MM.1S (cell line): ENCODE measurements around the gene SLC39A8.
"Not testable (repeated sequence)": the region's sequence is repeated elsewhere in the genome, so short reads cannot be mapped to it uniquely, and the experiment has no call there.

ENCODE experiments used
- DNase-seq: peaks from one replicate; pipeline ENCODE4 v3.0.0-alpha.2; 2015
- H2AFZ ChIP-seq: fragments of 300-600 bp; sonication (generic); 2 replicates; pipeline ENCODE4 v1.6.0; 2016; ENCODE audit warnings: antibody characterized with exemption, low read length
- H3F3A ChIP-seq: fragments of 300-600 bp; sonication (generic); 2 replicates; pipeline ENCODE4 v1.6.1; 2016; ENCODE audit warnings: mild to moderate bottlenecking, antibody characterized with exemption, low read length, moderate library complexity, mixed read lengths; ENCODE audit not compliant: insufficient read depth
- H3K27ac ChIP-seq: fragments of 300-600 bp; sonication (generic); 2 replicates; pipeline ENCODE4 v1.5.1; 2016; ENCODE audit warnings: mild to moderate bottlenecking, low read length
- H3K27me3 ChIP-seq: fragments of 300-600 bp; sonication (generic); replicated peaks from 2 replicates; pipeline ENCODE4 v1.6.0; 2016; ENCODE audit warnings: low read length; ENCODE audit not compliant: insufficient read depth
- H3K36me3 ChIP-seq: fragments of 300-600 bp; sonication (generic); replicated peaks from 2 replicates; pipeline ENCODE4 v1.6.1; 2016; ENCODE audit warnings: mild to moderate bottlenecking, low read length, mixed read lengths; ENCODE audit not compliant: insufficient read depth
- H3K4me1 ChIP-seq: fragments of 300-600 bp; sonication (generic); 2 replicates; pipeline ENCODE4 v1.6.1; 2016; ENCODE audit warnings: low read length, mixed read lengths
- H3K4me2 ChIP-seq: fragments of 300-600 bp; sonication (generic); 2 replicates; pipeline ENCODE4 v1.6.0; 2016; ENCODE audit warnings: low read depth, low read length
- H3K4me3 ChIP-seq: fragments of 300-600 bp; sonication (generic); 2 replicates; pipeline ENCODE4 v1.5.1; 2016; ENCODE audit warnings: low read length, mixed read lengths
- H3K79me2 ChIP-seq: fragments of 300-600 bp; sonication (generic); 2 replicates; pipeline ENCODE4 v1.6.1; 2016; ENCODE audit warnings: mixed run types, low read length, mixed read lengths
- H3K9ac ChIP-seq: fragments of 300-600 bp; sonication (generic); 2 replicates; pipeline ENCODE4 v1.6.1; 2016; ENCODE audit warnings: low read length, mixed read lengths
- H3K9me2 ChIP-seq: fragments of 300-600 bp; sonication (generic); replicated peaks from 2 replicates; pipeline ENCODE4 v1.6.1; 2016; ENCODE audit warnings: mild to moderate bottlenecking, low read length, mixed read lengths; ENCODE audit not compliant: insufficient read depth
- H3K9me3 ChIP-seq: fragments of 300-600 bp; sonication (generic); replicated peaks from 2 replicates; pipeline ENCODE4 v1.6.1; 2016; ENCODE audit warnings: mild to moderate bottlenecking, low read length, mixed read lengths; ENCODE audit not compliant: insufficient read depth
- H4K20me1 ChIP-seq: fragments of 300-600 bp; sonication (generic); 2 replicates; pipeline ENCODE4 v1.6.1; 2016; ENCODE audit warnings: mild to moderate bottlenecking, low read length, moderate library complexity, mixed read lengths; ENCODE audit not compliant: insufficient read depth
- CTCF ChIP-seq: fragments of 300-600 bp; sonication (generic); IDR thresholded peaks from 2 replicates; pipeline ENCODE4 v1.5.1; 2016; ENCODE audit warnings: antibody characterized with exemption, low read length, mixed read lengths
- EZH2 ChIP-seq: fragments of 300-600 bp; sonication (generic); optimal IDR thresholded peaks from 2 replicates; pipeline ENCODE3; 2017; ENCODE audit warnings: low read depth, mild to moderate bottlenecking, antibody characterized with exemption, low read length, mixed read lengths
- EZH2phosphoT487 ChIP-seq: fragments of 300-600 bp; sonication (generic); IDR thresholded peaks from 2 replicates; pipeline ENCODE4 v1.6.1; 2018; ENCODE audit warnings: antibody characterized with exemption, low read length

Gene SLC39A8

GRCh38 chr4:102388611-102389010 lies 43.3 kb upstream of the SLC39A8 start:
- no peak overlapping the region for H3K9ac ChIP-seq
- no peak overlapping the region for H2AFZ ChIP-seq
- no peaks in the 10 kb centered on the region for H3K4me1 ChIP-seq
- H3K27ac ChIP-seq: no peak overlapping the region
- H3K4me2 ChIP-seq: no peak overlapping the region
- H3K27me3 ChIP-seq: no peaks in the 10 kb centered on the region
- TF ChIP-seq EZH2 (no peak), CTCF (no peak), EZH2phosphoT487 (no peak)
- no peaks in the 10 kb centered on the region for H3F3A ChIP-seq
- H3K9me2 ChIP-seq: no peaks in the 10 kb centered on the region
- no peaks in the 10 kb centered on the region for H3K36me3 ChIP-seq
- DNase-seq: no peak
- no peak overlapping the region for H3K4me3 ChIP-seq
- H4K20me1 ChIP-seq: no peaks in the 10 kb centered on the region
- no peaks in the 10 kb centered on the region for H3K79me2 ChIP-seq
- H3K9me3 ChIP-seq: no peaks in the 10 kb centered on the region

DNA sequence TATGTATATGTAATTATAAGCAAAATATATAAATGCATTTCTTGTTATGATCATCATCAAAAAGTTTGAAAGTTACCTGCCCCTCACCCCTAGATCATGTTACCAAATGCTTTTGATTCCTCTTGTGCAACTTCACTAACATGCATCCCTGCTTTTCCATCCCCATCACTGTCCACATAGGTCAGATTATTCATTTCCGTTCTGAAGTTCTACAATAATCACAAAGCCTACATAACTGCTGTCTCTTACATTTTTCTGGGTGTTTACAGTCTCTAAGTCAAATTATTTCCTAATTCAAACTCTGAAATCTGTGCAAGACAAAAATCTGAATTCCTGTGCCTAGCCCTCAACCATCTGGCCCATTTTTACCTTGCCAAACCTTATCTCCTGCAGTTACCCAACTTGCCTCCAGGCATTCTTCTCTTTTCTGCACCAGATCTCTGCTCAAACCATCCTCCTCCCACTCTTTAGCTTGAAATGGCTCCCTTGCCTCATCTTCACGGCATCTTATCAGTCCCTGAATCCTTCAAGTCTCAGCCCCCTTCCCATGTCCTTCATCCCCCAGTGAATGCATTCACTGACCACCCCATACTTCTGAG lies 42.4 kb upstream of the SLC39A8 start:
- H3K36me3 ChIP-seq: no peaks in the 10 kb centered on the region
- no peaks in the 10 kb centered on the region for H3F3A ChIP-seq
- no peak overlapping the region for H3K4me2 ChIP-seq
- TF ChIP-seq EZH2: no peak
- TF ChIP-seq CTCF: no peak
- no peak for TF ChIP-seq EZH2phosphoT487
- H3K27me3 ChIP-seq: no peaks in the 10 kb centered on the region
- H3K9me2 ChIP-seq: no peaks in the 10 kb centered on the region
- H3K27ac ChIP-seq: no peak overlapping the region
- H2AFZ ChIP-seq: no peak overlapping the region
- no peak for DNase-seq
- H3K4me3 ChIP-seq: no peak overlapping the region
- no peaks in the 10 kb centered on the region for H3K4me1 ChIP-seq
- H3K9ac ChIP-seq: no peak overlapping the region
- no peaks in the 10 kb centered on the region for H3K79me2 ChIP-seq
- H3K9me3 ChIP-seq: no peaks in the 10 kb centered on the region
- H4K20me1 ChIP-seq: no peaks in the 10 kb centered on the region

DNA sequence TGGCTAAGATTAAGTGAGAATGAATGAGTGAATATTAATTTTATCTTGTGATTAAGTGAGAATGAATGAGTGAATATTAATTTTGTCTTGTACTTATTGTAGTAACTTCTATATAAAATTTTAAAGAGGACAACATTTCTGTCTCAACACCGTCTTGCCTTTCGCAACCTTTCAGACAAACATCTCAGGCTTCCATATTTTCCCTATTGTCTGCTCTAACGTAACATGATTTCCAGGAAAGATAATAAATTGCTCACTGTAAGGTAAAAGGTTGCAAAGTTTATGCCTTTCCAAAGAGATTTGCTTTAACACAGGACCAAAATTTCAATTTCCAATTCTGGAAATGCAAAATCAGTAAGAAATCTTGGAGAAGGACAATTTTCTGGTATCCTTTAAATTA lies 41.7 kb upstream of the SLC39A8 start:
- Histone ChIP-seq H3F3A (no peaks in the 10 kb centered on the region), H3K4me2 (no peak overlapping the region), H3K27me3 (no peaks in the 10 kb centered on the region), H3K4me1 (no peaks in the 10 kb centered on the region), H3K79me2 (no peaks in the 10 kb centered on the region), H4K20me1 (no peaks in the 10 kb centered on the region), H3K9me3 (no peaks in the 10 kb centered on the region), H3K9me2 (no peaks in the 10 kb centered on the region), H3K9ac (no peak overlapping the region), H3K4me3 (no peak overlapping the region), H3K27ac (no peak overlapping the region), H2AFZ (no peak overlapping the region), H3K36me3 (no peaks in the 10 kb centered on the region)
- DNase-seq: no peak
- TF ChIP-seq CTCF (no peak), EZH2 (no peak), EZH2phosphoT487 (no peak)

- not testable (repeated sequence) for DNase-seq, H3K79me2 ChIP-seq, H3K9ac ChIP-seq, H3K9me3 ChIP-seq, H3K27me3 ChIP-seq, H3K9me2 ChIP-seq, H3K4me2 ChIP-seq, H3K4me1 ChIP-seq, H3K36me3 ChIP-seq, H3K27ac ChIP-seq, H3F3A ChIP-seq, H2AFZ ChIP-seq, H3K4me3 ChIP-seq, H4K20me1 ChIP-seq
Measured at GRCh38 chr4:102380253-102380652, 35.0 kb upstream of the SLC39A8 start.
